ENCODE results near the gene OBP2A.

- TF ChIP-seq CTCF (optimal IDR thresholded peaks at IDR 0.05 in 1 of 3, IDR thresholded peaks at IDR 0.05 in 1 of 3, conservative IDR thresholded peaks at IDR 0.05 in 1 of 3; ENCODE audit: extremely low read depth in 1 of 3, insufficient read depth in 2 of 3, low read length in 3 of 3) = no peak
- TF ChIP-seq EZH2 (IDR thresholded peaks at IDR 0.05; ENCODE audit: low read length) = no peak
These were observed 15.7 kb downstream of the OBP2A start, which contains the start of gene PAEP for GRCh38 chr9:135561391-135562234.
